Measurements from ENCODE around the gene GPX2.

- TF ChIP-seq CTCF (IDR thresholded peaks at IDR 0.05) = no peak
- no peak for TF ChIP-seq EZH2 (IDR thresholded peaks at IDR 0.05)
- no peak for TF ChIP-seq EZH2phosphoT487 (IDR thresholded peaks at IDR 0.05)
Observed at GRCh38 chr14:64946310-64947045, 3.9 kb upstream of the GPX2 start.
